B cell (primary cell): ENCODE measurements around the gene MSH2. TPM values are rescaled to one million over a fixed set of nuclear protein-coding genes. Genes with fewer than 3 reads are reported as not detected.
"Not testable (repeated sequence)": the region's sequence is repeated elsewhere in the genome, so short reads cannot be mapped to it uniquely, and the experiment has no call there.

ENCODE experiments used
- ATAC-seq: fragments of 200-7000 bp; cut with Tn5 transposase; one replicate; pipeline ENCODE4 v1.10.0; 2021; ENCODE audit warnings: low read depth, mild to moderate bottlenecking, moderate number of reproducible peaks, moderate library complexity
- CTCF ChIA-PET: fragments of 350-600 bp; sonication (Branson Sonifier 250); formaldehyde crosslinking; loops from one replicate; lab custom pipeline; 2021; ENCODE audit warnings: antibody characterized with exemption, inconsistent platforms; lab: Charles Lee
- POLR2A ChIA-PET: fragments of 350-600 bp; sonication (Branson Sonifier 250); formaldehyde crosslinking; loops from one replicate; lab custom pipeline; 2021; ENCODE audit warnings: antibody characterized with exemption; lab: Charles Lee
- DNase-seq: peaks from one replicate; pipeline ENCODE4 v3.0.0; 2013
- H2AFZ ChIP-seq: 2 replicates; pipeline ENCODE4 v1.6.1; 2012; ENCODE audit warnings: mild to moderate bottlenecking, low read depth, low read length; ENCODE audit not compliant: insufficient read depth, poor library complexity, severe bottlenecking
- H3K27ac ChIP-seq, 2 donors: 1 replicate in 1 of 2; 2 replicates in 1 of 2; pipeline ENCODE4 v1.5.1; 2012 to 2013; ENCODE audit warnings: low read length in 2 of 2, mild to moderate bottlenecking in 2 of 2, moderate library complexity in 1 of 2
- H3K27me3 ChIP-seq, 4 experiments: fragments of 200-600 bp in 1 of 4; sonication (generic) in 1 of 4; replicated peaks in 1 of 4; 1 replicate in 2 of 4; 2 replicates in 2 of 4; pipeline versions ENCODE4 v1.6.1 to v1.7.0; 2013 to 2016; ENCODE audit warnings: low read length in 3 of 4, mild to moderate bottlenecking in 2 of 4, mixed read lengths in 1 of 4, moderate library complexity in 1 of 4; ENCODE audit not compliant: insufficient read depth in 4 of 4, control insufficient read depth in 3 of 4; ENCODE audit errors: control extremely low read depth in 1 of 4
- H3K36me3 ChIP-seq, 2 experiments: replicated peaks in 1 of 2; 1 replicate in 1 of 2; 2 replicates in 1 of 2; pipeline versions ENCODE4 v1.6.1 to v1.7.1; 2013; ENCODE audit warnings: low read length in 1 of 2; ENCODE audit not compliant: insufficient read depth in 2 of 2, control insufficient read depth in 1 of 2; ENCODE audit errors: control extremely low read depth in 1 of 2, extremely low read depth in 1 of 2
- H3K4me1 ChIP-seq, 2 donors: fragments of 200-600 bp in 1 of 2; sonication (generic) in 1 of 2; 1 replicate in 1 of 2; 2 replicates in 1 of 2; pipeline versions ENCODE4 v1.5.1 to v1.6.1; 2013 to 2017; ENCODE audit warnings: low read length in 2 of 2; ENCODE audit not compliant: control insufficient read depth in 2 of 2, insufficient read depth in 2 of 2
- H3K4me2 ChIP-seq: replicated peaks from 2 replicates; pipeline ENCODE3; 2012; ENCODE audit warnings: mild to moderate bottlenecking, low read depth, low read length; ENCODE audit not compliant: poor library complexity, severe bottlenecking
- H3K4me3 ChIP-seq, 5 experiments: fragments of 200-600 bp in 1 of 5; sonication (generic) in 1 of 5; 1 replicate in 3 of 5; 2 replicates in 2 of 5; pipeline versions ENCODE4 v1.5.1 to v1.7.0; 2011 to 2016; ENCODE audit warnings: low read length in 4 of 5, mild to moderate bottlenecking in 4 of 5, low read depth in 2 of 5, control low read depth in 1 of 5, moderate library complexity in 1 of 5; ENCODE audit not compliant: insufficient read depth in 1 of 5; ENCODE audit errors: control extremely low read depth in 1 of 5, extremely low read depth in 1 of 5
- H3K79me2 ChIP-seq: fragments of 200-600 bp; sonication (generic); one replicate; pipeline ENCODE4 v1.6.0; 2016; ENCODE audit warnings: low read length; ENCODE audit not compliant: control insufficient read depth, insufficient read depth
- H3K9ac ChIP-seq: fragments of 200-600 bp; sonication (generic); 2 replicates; pipeline ENCODE4 v1.6.1; 2017; ENCODE audit warnings: mild to moderate bottlenecking, low read length, moderate library complexity
- H3K9me3 ChIP-seq, 3 donors: one replicate each; pipeline versions ENCODE4 v1.6.1 to v1.7.1; 2013; ENCODE audit warnings: low read length in 2 of 3; ENCODE audit not compliant: control insufficient read depth in 2 of 3, insufficient read depth in 1 of 3; ENCODE audit errors: control extremely low read depth in 1 of 3
- H4K20me1 ChIP-seq: 2 replicates; pipeline ENCODE4 v1.6.0; 2012; ENCODE audit warnings: mild to moderate bottlenecking, low read length; ENCODE audit not compliant: insufficient read depth, control insufficient read depth, poor library complexity, severe bottlenecking
- H3K27ac Mint-ChIP-seq: one replicate; pipeline ENCODE4 v1.8.0; 2021; ENCODE audit warnings: mixed read lengths
- H3K27me3 Mint-ChIP-seq: one replicate; pipeline ENCODE4 v1.8.0; 2021; ENCODE audit warnings: mixed read lengths
- H3K4me1 Mint-ChIP-seq: one replicate; pipeline ENCODE4 v1.8.0; 2021; ENCODE audit warnings: mixed read lengths
- H3K4me3 Mint-ChIP-seq: one replicate; pipeline ENCODE4 v1.8.0; 2021; ENCODE audit warnings: mixed read lengths
- H3K9me3 Mint-ChIP-seq: one replicate; pipeline ENCODE4 v1.8.0; 2022; ENCODE audit warnings: mixed read lengths; ENCODE audit not compliant: insufficient read depth
- CTCF ChIP-seq: fragments of 200-600 bp; IDR thresholded peaks from one replicate; pipeline ENCODE4 v1.8.0; 2022; ENCODE audit warnings: antibody characterized with exemption, mild to moderate bottlenecking
- EZH2 ChIP-seq: IDR thresholded peaks from 2 replicates; pipeline ENCODE4 v1.6.1; 2012; ENCODE audit warnings: borderline replicate concordance, low read depth, mild to moderate bottlenecking, moderate library complexity, low read length; ENCODE audit not compliant: insufficient read depth, poor library complexity, severe bottlenecking
- WGBS: methylation state at CpG from one replicate; pipeline ENCODE4 v1.1.5; 2013; ENCODE audit warnings: missing lambda C conversion rate; ENCODE audit not compliant: insufficient coverage; 5-methylcytosine and 5-hydroxymethylcytosine counted together
- intact Hi-C: fragments of 100-400 bp; cut with micrococcal nuclease; formaldehyde crosslinking; loops from one replicate; pipeline ENCODE4 v1.10.0; 2022
- polyA plus RNA-seq: library from polyadenylated mRNA; depleted of rRNA; stranded (reverse); fragments of >200 nt; gene quantifications from 2 replicates; pipeline ENCODE4 v1.2.3, GENCODE V29; 2012
- total RNA-seq, 2 donors: library from RNA; stranded (reverse); fragments of 120-200 nt in 1 of 2; gene quantifications; 1 replicate in 1 of 2; 2 replicates in 1 of 2; pipeline versions ENCODE4 v1.2.3 to v1.2.4, GENCODE V29; 2013 to 2022

MSH2 gene
- total and polyA plus RNA-seq, 2 donors (not counting 1 experiment from before 2014, with no cell fraction given), result 7.4 to 21.9 TPM

GRCh38 chr2:47360283-47360682 is 42.7 kb upstream of the MSH2 start:
- DNase-seq, result no peak
- no peak overlapping the region for H3K4me2 ChIP-seq

GRCh38 chr2:47360927-47361326 is 42.0 kb upstream of the MSH2 start:
- intact Hi-C loops, result no loop called here
- H3K9me3 Mint-ChIP-seq, result no peaks in the 10 kb centered on the region
- Histone ChIP-seq H3K4me3 (no peak overlapping the region), H3K9me3 (no peaks in the 10 kb centered on the region), H3K4me2 (no peak overlapping the region), H3K79me2 (no peaks in the 10 kb centered on the region), H3K9ac (no peak overlapping the region), H3K27ac (no peak overlapping the region), H3K27me3 (no peaks in the 10 kb centered on the region), H3K4me1 (no peaks in the 10 kb centered on the region), H4K20me1 (no peaks in the 10 kb centered on the region), H2AFZ (no peak overlapping the region), H3K36me3 (no peaks in the 10 kb centered on the region)
- no peak for DNase-seq
- ChIA-PET POLR2A (no interaction called here), CTCF (no interaction called here)
- no peak for ATAC-seq
- H3K4me1 Mint-ChIP-seq, result no peaks in the 10 kb centered on the region
- no peak overlapping the region for H3K27ac Mint-ChIP-seq
- no peak overlapping the region for H3K4me3 Mint-ChIP-seq
- TF ChIP-seq EZH2, result no peak
- TF ChIP-seq CTCF, result no peak
- WGBS, result 100% methylated on average over 1 of the region's 3 CpGs
- peaks cover 7% of the 10 kb centered on the region for H3K27me3 Mint-ChIP-seq

More at GRCh38 chr2:47360283-47360682, 42.7 kb upstream of the MSH2 start:
- no peak overlapping the region for H3K4me3 Mint-ChIP-seq
- Histone ChIP-seq H3K4me1 (no peaks in the 10 kb centered on the region), H3K27me3 (no peaks in the 10 kb centered on the region), H3K36me3 (no peaks in the 10 kb centered on the region), H3K27ac (no peak overlapping the region), H3K79me2 (no peaks in the 10 kb centered on the region), H3K9ac (no peak overlapping the region), H3K4me3 (no peak overlapping the region), H2AFZ (no peak overlapping the region), H3K9me3 (no peaks in the 10 kb centered on the region), H4K20me1 (no peaks in the 10 kb centered on the region)
- no peaks in the 10 kb centered on the region for H3K9me3 Mint-ChIP-seq
- intact Hi-C loops, result no loop called here
- no peak overlapping the region for H3K27ac Mint-ChIP-seq
- WGBS, result 83% methylated on average over 1 of the region's 3 CpGs
- no peak for TF ChIP-seq CTCF
- no peak for TF ChIP-seq EZH2
- ChIA-PET POLR2A (no interaction called here), CTCF (no interaction called here)
- no peak for ATAC-seq
- peaks cover 7% of the 10 kb centered on the region for H3K27me3 Mint-ChIP-seq
- no peaks in the 10 kb centered on the region for H3K4me1 Mint-ChIP-seq

- not testable (repeated sequence) for H3K4me2 ChIP-seq
These were observed 41.3 kb upstream of the MSH2 start for GRCh38 chr2:47361505-47362229.

More at GRCh38 chr2:47361505-47362229, 41.3 kb upstream of the MSH2 start:
- H3K4me3 ChIP-seq, DNase-seq, H3K9ac ChIP-seq, intact Hi-C loops, H2AFZ ChIP-seq, H3K4me1 Mint-ChIP-seq, H3K9me3 Mint-ChIP-seq, H3K9me3 ChIP-seq, POLR2A ChIA-PET, H3K4me1 ChIP-seq, H3K27ac ChIP-seq, H3K27ac Mint-ChIP-seq, CTCF ChIA-PET, H3K4me3 Mint-ChIP-seq, ATAC-seq, H3K79me2 ChIP-seq, H3K27me3 ChIP-seq, H3K36me3 ChIP-seq, H4K20me1 ChIP-seq, H3K27me3 Mint-ChIP-seq: not testable (repeated sequence)
- WGBS, result 96% methylated on average over 10 of the region's 10 CpGs
